K562 (cell line): ENCODE data around the gene DCAF12. TPM values are rescaled to one million over a fixed set of nuclear protein-coding genes. Genes with fewer than 3 reads are reported as not detected.

ENCODE experiments used
- ATAC-seq: fragments of 200-7000 bp; cut with Tn5 transposase; 3 replicates; pipeline ENCODE4 v1.9.1; 2020; ENCODE audit warnings: moderate library complexity
- BruUV-seq: library from RNA; stranded (reverse); fragments of 400-500 nt; replicated peaks from 2 replicates; lab custom pipeline; 2021; lab: Mats Ljungman, UMichigan
- CTCF ChIA-PET: fragments of 300-600 bp; formaldehyde crosslinking; extraction: SDS; loops from one replicate; lab custom pipeline; 2021; ENCODE audit warnings: low intra/inter-chr PET ratio; lab: Yijun Ruan, JAX
- POLR2A ChIA-PET: fragments of 300-600, 350-650 bp; sonication (Branson Sonifier 250); formaldehyde crosslinking; extraction: SDS; loops from one replicate; lab custom pipeline; 2021; ENCODE audit warnings: antibody characterized with exemption, inconsistent platforms; lab: Yijun Ruan, JAX
- DNase-seq, 4 experiments: peaks; one replicate each; pipeline versions ENCODE4 v3.0.0 to v3.0.0-alpha.2; 2011 to 2018; ENCODE audit warnings: low spot score in 3 of 4, mixed read lengths in 3 of 4; ENCODE audit errors: extremely low read depth in 1 of 4
- FAIRE-seq: peaks from 2 replicates; lab custom pipeline; 2011; peaks lifted over from hg19 to GRCh38; lab: Jason Lieb, UNC
- H2AFZ ChIP-seq: 2 replicates; pipeline ENCODE4 v1.6.0; 2011; ENCODE audit warnings: low read depth, low read length, control low read depth, inconsistent platforms
- H3K27ac ChIP-seq: fragments of 200-600 bp; 3 replicates; pipeline ENCODE4 v1.8.0; 2011; ENCODE audit warnings: low read depth, mild to moderate bottlenecking, control low read depth, inconsistent platforms, low read length, moderate library complexity, mixed read lengths; ENCODE audit errors: extremely low read depth
- H3K27me3 ChIP-seq, 2 experiments: fragments of 300-600 bp in 1 of 2; 2 replicates in 1 of 2; 3 replicates in 1 of 2; pipeline versions ENCODE4 v1.6.0 to v1.8.0; 2011; ENCODE audit warnings: inconsistent platforms in 2 of 2, low read length in 2 of 2, mild to moderate bottlenecking in 1 of 2, mixed read lengths in 1 of 2, moderate library complexity in 1 of 2; ENCODE audit not compliant: control insufficient read depth in 2 of 2, insufficient read depth in 2 of 2
- H3K36me3 ChIP-seq: fragments of 300-600 bp; 3 replicates; pipeline ENCODE4 v1.8.0; 2011; ENCODE audit warnings: mild to moderate bottlenecking, low read length, inconsistent platforms; ENCODE audit not compliant: control insufficient read depth, insufficient read depth
- H3K4me1 ChIP-seq, 2 experiments: fragments of 200-600 bp in 1 of 2; replicated peaks in 1 of 2; 2 replicates in 1 of 2; 3 replicates in 1 of 2; pipeline versions ENCODE4 v1.5.1 to v1.8.0; 2011; ENCODE audit warnings: inconsistent platforms in 2 of 2, low read length in 2 of 2, mild to moderate bottlenecking in 1 of 2, mixed read lengths in 1 of 2, moderate library complexity in 1 of 2; ENCODE audit not compliant: control insufficient read depth in 2 of 2, insufficient read depth in 2 of 2
- H3K4me2 ChIP-seq: 2 replicates; pipeline ENCODE4 v1.6.1; 2011; ENCODE audit warnings: low read length, control low read depth, inconsistent platforms, mixed read lengths; ENCODE audit not compliant: insufficient read depth
- H3K4me3 ChIP-seq: fragments of 200-600 bp; sonication (generic), shearing (Covaris generic); 2 replicates; pipeline ENCODE4 v1.5.1; 2016; ENCODE audit warnings: control low read depth, inconsistent platforms
- H3K79me2 ChIP-seq: fragments of 200-600 bp; 3 replicates; pipeline ENCODE4 v1.8.0; 2011; ENCODE audit warnings: low read length, inconsistent platforms; ENCODE audit not compliant: control insufficient read depth, insufficient read depth
- H3K9ac ChIP-seq, 2 experiments: 2 replicates each; pipeline versions ENCODE4 v1.6.0 to v1.6.1; 2011; ENCODE audit warnings: low read depth in 2 of 2, low read length in 2 of 2, control low read depth in 1 of 2, inconsistent platforms in 1 of 2, mild to moderate bottlenecking in 1 of 2, mixed read lengths in 1 of 2; ENCODE audit not compliant: insufficient read depth in 1 of 2
- H3K9me1 ChIP-seq: one replicate; pipeline ENCODE4 v1.6.0; 2011; ENCODE audit warnings: inconsistent platforms, mild to moderate bottlenecking, low read length, moderate library complexity; ENCODE audit not compliant: control insufficient read depth, insufficient read depth
- H3K9me3 ChIP-seq: replicated peaks from 2 replicates; pipeline ENCODE4 v1.5.1; 2011; ENCODE audit warnings: low read depth, low read length, inconsistent platforms; ENCODE audit not compliant: control insufficient read depth, insufficient read depth
- H4K20me1 ChIP-seq: replicated peaks from 2 replicates; pipeline ENCODE4 v1.6.1; 2011; ENCODE audit warnings: low read length, inconsistent platforms, mixed read lengths; ENCODE audit not compliant: control insufficient read depth, insufficient read depth
- ARID2 ChIP-seq: fragments of 450-650 bp; IDR thresholded peaks from 2 replicates; pipeline ENCODE4 v1.6.1; 2017; ENCODE audit warnings: antibody characterized with exemption, mild to moderate bottlenecking
- CEBPB ChIP-seq: fragments of 450-650 bp; IDR thresholded peaks from 2 replicates; pipeline ENCODE4 v1.6.1; 2016; ENCODE audit warnings: missing genetic modification characterization, missing compliant biosample characterization
- CEBPG ChIP-seq, 3 experiments: fragments of 200-800 bp in 1 of 3; sonication (Bioruptor generic) in 1 of 3; sonication (generic) in 1 of 3; formaldehyde crosslinking in 1 of 3; IDR thresholded peaks in 2 of 3; conservative IDR thresholded peaks in 1 of 3; 2 replicates each; pipeline versions ENCODE4 v1.6.1 to v1.8.0; 2016 to 2022; ENCODE audit warnings: missing compliant biosample characterization in 2 of 3, missing genetic modification characterization in 2 of 3, mild to moderate bottlenecking in 1 of 3, missing genetic modification reagents in 1 of 3
- EGR1 ChIP-seq: fragments of 450-650 bp; conservative IDR thresholded peaks from 2 replicates; pipeline ENCODE4 v1.6.1; 2017; ENCODE audit warnings: mild to moderate bottlenecking
- HDAC2 ChIP-seq: fragments of 450-650 bp; IDR thresholded peaks from 2 replicates; pipeline ENCODE4 v1.6.1; 2016; ENCODE audit warnings: mild to moderate bottlenecking
- LEF1 ChIP-seq: fragments of 450-650 bp; IDR thresholded peaks from 2 replicates; pipeline ENCODE4 v1.6.1; 2016; ENCODE audit warnings: mild to moderate bottlenecking
- PCBP2 ChIP-seq: fragments of 200-400 bp; formaldehyde crosslinking; IDR thresholded peaks from 2 replicates; pipeline ENCODE4 v1.6.1; 2018; ENCODE audit warnings: low read length, low read depth, mild to moderate bottlenecking, moderate library complexity; ENCODE audit not compliant: poor library complexity, severe bottlenecking
- POLR2G ChIP-seq: fragments of 200-400 bp; formaldehyde crosslinking; IDR thresholded peaks from 2 replicates; pipeline ENCODE4 v1.6.1; 2017; ENCODE audit warnings: low read depth, mild to moderate bottlenecking, antibody characterized with exemption, low read length, moderate library complexity
- SPI1 ChIP-seq: IDR thresholded peaks from 2 replicates; pipeline ENCODE4 v1.6.1; 2011; ENCODE audit warnings: low read depth, low read length, control low read depth, borderline replicate concordance
- TCF3 ChIP-seq: sonication (generic); formaldehyde crosslinking; IDR thresholded peaks from 2 replicates; pipeline ENCODE4 v1.4.0; 2020; ENCODE audit warnings: mild to moderate bottlenecking, missing genetic modification reagents
- WGBS: fragments of 100-300 bp; shearing (Covaris generic); methylation state at CpG from one replicate; pipeline ENCODE4 v1.1.6; 2016; ENCODE audit warnings: low coverage, mixed read lengths; ENCODE audit not compliant: insufficient coverage; ENCODE audit errors: missing lambda C conversion rate; 5-methylcytosine and 5-hydroxymethylcytosine counted together
- in situ Hi-C: fragments of 300-500 bp; cut with MboI; formaldehyde crosslinking; loops from 4 replicates; pipeline ENCODE4 v1.15.0; 2018; ENCODE audit warnings: inconsistent platforms, mixed read lengths
- intact Hi-C: fragments of 100-400 bp; cut with micrococcal nuclease; formaldehyde crosslinking; loops from 2 replicates; pipeline ENCODE4 v1.14.2; 2022
- polyA plus RNA-seq, 8 experiments: library from polyadenylated mRNA; depleted of rRNA in 4 of 8; stranded (reverse) in 5 of 8; unstranded in 3 of 8; fragments of >200 nt; fragmentation: Nextera tagmentation in 2 of 8; fragmentation: Illumina TruSeq in 1 of 8; extraction: Ambion mirVana in 2 of 8; extraction: Trizol in 1 of 8; gene quantifications; 2 replicates each; pipeline versions ENCODE4 v1.2.1 to v1.2.3, GENCODE V29; 2011 to 2014; ENCODE audit warnings: inconsistent platforms in 1 of 8, missing spikeins in 1 of 8
- total RNA-seq, 7 experiments: library from RNA; depleted of rRNA in 6 of 7; stranded (reverse); fragments of >200 nt in 6 of 7; fragmentation: Illumina TruSeq in 2 of 7; extraction: Trizol in 2 of 7; gene quantifications; 2 replicates each; pipeline versions ENCODE4 v1.2.1 to v1.2.3, GENCODE V29; 2011 to 2021; ENCODE audit warnings: low replicate concordance in 1 of 7
- TF ChIP-seq, protein P1 (sequence below): fragments of 250-450 bp; sonication (Bioruptor Pico); IDR thresholded peaks from 2 replicates; pipeline ENCODE4 v1.9.0; 2021; ENCODE audit warnings: mild to moderate bottlenecking
- TF ChIP-seq, protein P2 (sequence below): fragments of 450-650 bp; IDR thresholded peaks from 2 replicates; pipeline ENCODE4 v1.7.1; 2018; ENCODE audit warnings: mild to moderate bottlenecking, low read depth; ENCODE audit not compliant: partially characterized antibody

DCAF12 gene
- total and polyA plus RNA-seq, 9 of the 15 experiments (the other 6 are each of a cell fraction or from before 2014, with no cell fraction given) = 10.9 to 59.6 (median 30.8) TPM

- no peaks in the 10 kb centered on the region for H4K20me1 ChIP-seq
- no peak overlapping the region for H3K9ac ChIP-seq
- no peaks in the 10 kb centered on the region for H3K79me2 ChIP-seq
- H3K4me3 ChIP-seq = no peak overlapping the region
- POLR2A ChIA-PET = interaction anchor here (1.4 to 1.6 kb wide), 2 partner anchors 9 to 15 kb away, joined by 4 to 5 read pairs; partner anchors contain the start of gene DCAF12
- no peak overlapping the region for H2AFZ ChIP-seq
- CTCF ChIA-PET = no interaction called here
- H3K27me3 ChIP-seq = no peaks in the 10 kb centered on the region
- ATAC-seq = no peak
- H3K9me1 ChIP-seq = no peaks in the 10 kb centered on the region
- H3K27ac ChIP-seq = no peak overlapping the region
- in situ Hi-C loops = no loop called here
- FAIRE-seq = no peak
- DNase-seq = no peak
- intact Hi-C loops = no loop called here
- peaks cover 3 to 15% of the 10 kb centered on the region in 2 experiments; a peak in 4 of 5 replicates for H3K4me1 ChIP-seq
- H3K9me3 ChIP-seq = no peaks in the 10 kb centered on the region
- no peak overlapping the region for H3K4me2 ChIP-seq
- WGBS = 81% methylated on average over 2 of the region's 2 CpGs
- TF ChIP-seq CEBPB = peak; percentile 60; the same call in 1 of the 2 replicates
- no peak for TF ChIP-seq CEBPG (CRISPR knock-in tag; IDR thresholded peaks at IDR 0.05)
- TF ChIP-seq CEBPG (tag; conservative IDR thresholded peaks at IDR 0.05 in 1 of 2, IDR thresholded peaks at IDR 0.05 in 1 of 2) = peak; percentile 17 to 40; a peak in 1 of 4 replicates
- TF ChIP-seq ARID2 = no peak
- TF ChIP-seq, all 486 proteins: peak for 2
- H3K36me3 ChIP-seq = no peaks in the 10 kb centered on the region
- no TSS peak for BruUV-seq
Measured at GRCh38 chr9:34140853-34141252, 14.4 kb upstream of the DCAF12 start.

DNA sequence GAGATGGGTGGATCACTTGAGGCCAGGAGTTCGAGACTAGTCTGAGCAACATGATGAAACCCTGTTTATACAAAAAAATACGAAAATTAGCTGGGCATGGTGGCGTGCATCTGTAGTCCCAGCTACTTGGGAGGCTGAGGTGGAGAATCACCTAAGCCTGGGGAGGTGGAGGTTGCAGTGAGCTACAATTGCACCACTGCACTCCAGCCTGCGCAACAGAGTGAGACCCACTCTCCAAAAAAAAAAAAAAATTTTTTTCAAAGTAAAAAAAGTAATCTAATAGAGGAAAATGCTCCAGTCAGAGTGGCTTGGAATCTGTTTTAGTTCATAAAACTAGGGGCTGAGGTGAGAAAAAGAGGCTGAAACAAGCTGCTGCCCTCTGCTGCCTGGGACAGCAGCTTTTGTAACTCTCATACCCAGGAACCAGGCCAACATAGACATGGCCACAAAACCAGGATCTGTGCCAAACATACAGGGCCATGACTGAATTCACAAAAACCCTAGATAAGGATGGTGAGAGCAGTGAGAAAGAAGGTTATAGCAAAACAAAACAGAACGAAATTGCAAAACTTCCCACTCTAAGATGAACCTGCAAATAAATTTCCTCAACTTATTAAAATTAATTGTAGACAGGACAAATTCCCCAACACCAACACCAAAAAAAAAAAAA, 13.1 kb upstream of the DCAF12 start:
- 68% methylated on average over 5 of the region's 5 CpGs for WGBS
- H3K9ac ChIP-seq = no peak overlapping the region
- DNase-seq = peak; percentile 17 to 62 (median 44)
- peak; percentile 52 for FAIRE-seq
- H3K79me2 ChIP-seq = no peaks in the 10 kb centered on the region
- no peaks in the 10 kb centered on the region for H4K20me1 ChIP-seq
- in situ Hi-C loops (no loop called here), intact Hi-C loops (no loop called here)
- peak; percentile 84 for ATAC-seq
- ChIA-PET POLR2A (interaction anchor here (0.7 to 1.1 kb wide), 4 partner anchors 40 to 668 kb away, joined by 3 to 4 read pairs (median 3); partner anchors contain the start of gene UBAP1), CTCF (interaction anchor here (0.7 kb wide), 1 partner anchor 129 kb away, joined by 3 read pairs; no protein-coding TSS in a partner anchor)
- H2AFZ ChIP-seq = peak overlapping the region; percentile 17; the same call in 1 of the 2 replicates
- H3K4me1 ChIP-seq = peaks cover 3 to 16% of the 10 kb centered on the region in 2 experiments; a peak in 4 of 5 replicates
- no peaks in the 10 kb centered on the region for H3K36me3 ChIP-seq
- no peaks in the 10 kb centered on the region for H3K9me1 ChIP-seq
- H3K27me3 ChIP-seq = no peaks in the 10 kb centered on the region
- H3K27ac ChIP-seq = no peak overlapping the region
- no peak overlapping the region for H3K4me2 ChIP-seq
- no TSS peak for BruUV-seq
- no peaks in the 10 kb centered on the region for H3K9me3 ChIP-seq
- H3K4me3 ChIP-seq = no peak overlapping the region
- no peak for TF ChIP-seq TCF3 (CRISPR knock-in tag)
- no peak for TF ChIP-seq LEF1
- no peak for TF ChIP-seq PCBP2
- no peak for TF ChIP-seq HDAC2
- TF ChIP-seq, protein P1, sequence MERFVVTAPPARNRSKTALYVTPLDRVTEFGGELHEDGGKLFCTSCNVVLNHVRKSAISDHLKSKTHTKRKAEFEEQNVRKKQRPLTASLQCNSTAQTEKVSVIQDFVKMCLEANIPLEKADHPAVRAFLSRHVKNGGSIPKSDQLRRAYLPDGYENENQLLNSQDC = no peak
- TF ChIP-seq, protein P2, sequence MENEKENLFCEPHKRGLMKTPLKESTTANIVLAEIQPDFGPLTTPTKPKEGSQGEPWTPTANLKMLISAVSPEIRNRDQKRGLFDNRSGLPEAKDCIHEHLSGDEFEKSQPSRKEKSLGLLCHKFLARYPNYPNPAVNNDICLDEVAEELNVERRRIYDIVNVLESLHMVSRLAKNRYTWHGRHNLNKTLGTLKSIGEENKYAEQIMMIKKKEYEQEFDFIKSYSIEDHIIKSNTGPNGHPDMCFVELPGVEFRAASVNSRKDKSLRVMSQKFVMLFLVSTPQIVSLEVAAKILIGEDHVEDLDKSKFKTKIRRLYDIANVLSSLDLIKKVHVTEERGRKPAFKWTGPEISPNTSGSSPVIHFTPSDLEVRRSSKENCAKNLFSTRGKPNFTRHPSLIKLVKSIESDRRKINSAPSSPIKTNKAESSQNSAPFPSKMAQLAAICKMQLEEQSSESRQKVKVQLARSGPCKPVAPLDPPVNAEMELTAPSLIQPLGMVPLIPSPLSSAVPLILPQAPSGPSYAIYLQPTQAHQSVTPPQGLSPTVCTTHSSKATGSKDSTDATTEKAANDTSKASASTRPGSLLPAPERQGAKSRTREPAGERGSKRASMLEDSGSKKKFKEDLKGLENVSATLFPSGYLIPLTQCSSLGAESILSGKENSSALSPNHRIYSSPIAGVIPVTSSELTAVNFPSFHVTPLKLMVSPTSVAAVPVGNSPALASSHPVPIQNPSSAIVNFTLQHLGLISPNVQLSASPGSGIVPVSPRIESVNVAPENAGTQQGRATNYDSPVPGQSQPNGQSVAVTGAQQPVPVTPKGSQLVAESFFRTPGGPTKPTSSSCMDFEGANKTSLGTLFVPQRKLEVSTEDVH = no peak
- TF ChIP-seq POLR2G = no peak
- no peak for TF ChIP-seq EGR1
- no peak for TF ChIP-seq SPI1
